Measurements from ENCODE around the gene CST9.

CST9 gene

DNA sequence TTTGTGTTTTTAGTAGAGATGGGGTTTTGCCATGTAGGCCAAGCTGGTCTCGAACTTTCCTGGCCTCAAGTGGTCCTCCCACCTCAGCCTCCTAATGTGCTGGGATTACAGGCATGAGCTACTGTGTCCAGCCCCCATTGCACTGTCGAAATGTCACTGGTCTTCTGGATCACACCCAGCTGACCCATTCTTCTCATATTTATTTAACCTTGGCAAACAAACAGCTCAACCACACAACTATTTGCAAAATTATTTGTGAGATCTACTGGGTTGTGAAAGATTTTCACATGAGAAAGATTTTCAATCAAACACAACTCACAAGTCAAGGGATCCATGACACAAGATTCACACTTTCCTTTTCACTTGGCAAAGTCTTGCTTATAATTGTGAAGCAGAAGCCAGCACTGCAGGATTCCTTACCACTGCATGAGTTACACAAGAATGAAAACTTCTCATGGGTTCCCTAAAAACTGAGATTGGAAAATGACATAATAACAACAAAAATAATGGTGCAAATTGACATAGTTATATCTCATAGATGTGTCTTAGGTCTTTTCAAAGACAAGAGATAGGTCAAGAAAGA is 35.4 kb downstream of the CST9 start:
- no peak overlapping the region for H3K27ac ChIP-seq (ENCODE audit: low read depth, low read length, poor library complexity, severe bottlenecking)
- no peaks in the 10 kb centered on the region for H3K79me2 ChIP-seq (ENCODE audit: insufficient read depth, low read length)
- H3K4me2 ChIP-seq (ENCODE audit: low read length), result no peak overlapping the region
- H3K36me3 ChIP-seq (ENCODE audit: insufficient read depth, low read length), result no peaks in the 10 kb centered on the region
- H3K9ac ChIP-seq (ENCODE audit: low read length), result no peak overlapping the region
- no peaks in the 10 kb centered on the region for H3K9me3 ChIP-seq (ENCODE audit: low read length)
- no peak overlapping the region for H2AFZ ChIP-seq (ENCODE audit: low read length)
- no peaks in the 10 kb centered on the region for H3F3A ChIP-seq (ENCODE audit: insufficient read depth, low read length)
- H3K4me1 ChIP-seq (ENCODE audit: insufficient read depth, low read length, severe bottlenecking), result no peaks in the 10 kb centered on the region
- no peaks in the 10 kb centered on the region for H3K9me2 ChIP-seq (ENCODE audit: low read depth, low read length)
- H4K20me1 ChIP-seq (ENCODE audit: insufficient read depth, low read length), result no peaks in the 10 kb centered on the region
- no peak overlapping the region for H3K4me3 ChIP-seq (ENCODE audit: low read depth, low read length, poor library complexity, severe bottlenecking)
- TF ChIP-seq, protein P1, sequence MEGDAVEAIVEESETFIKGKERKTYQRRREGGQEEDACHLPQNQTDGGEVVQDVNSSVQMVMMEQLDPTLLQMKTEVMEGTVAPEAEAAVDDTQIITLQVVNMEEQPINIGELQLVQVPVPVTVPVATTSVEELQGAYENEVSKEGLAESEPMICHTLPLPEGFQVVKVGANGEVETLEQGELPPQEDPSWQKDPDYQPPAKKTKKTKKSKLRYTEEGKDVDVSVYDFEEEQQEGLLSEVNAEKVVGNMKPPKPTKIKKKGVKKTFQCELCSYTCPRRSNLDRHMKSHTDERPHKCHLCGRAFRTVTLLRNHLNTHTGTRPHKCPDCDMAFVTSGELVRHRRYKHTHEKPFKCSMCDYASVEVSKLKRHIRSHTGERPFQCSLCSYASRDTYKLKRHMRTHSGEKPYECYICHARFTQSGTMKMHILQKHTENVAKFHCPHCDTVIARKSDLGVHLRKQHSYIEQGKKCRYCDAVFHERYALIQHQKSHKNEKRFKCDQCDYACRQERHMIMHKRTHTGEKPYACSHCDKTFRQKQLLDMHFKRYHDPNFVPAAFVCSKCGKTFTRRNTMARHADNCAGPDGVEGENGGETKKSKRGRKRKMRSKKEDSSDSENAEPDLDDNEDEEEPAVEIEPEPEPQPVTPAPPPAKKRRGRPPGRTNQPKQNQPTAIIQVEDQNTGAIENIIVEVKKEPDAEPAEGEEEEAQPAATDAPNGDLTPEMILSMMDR (IDR thresholded peaks at IDR 0.05; ENCODE audit: low read length), result no peak
- TF ChIP-seq EZH2 (IDR thresholded peaks at IDR 0.05; ENCODE audit: borderline replicate concordance, low read length), result no peak
- 0 out of 2 replicates have a peak, but pooled peaks cover 3% of the 10 kb centered on the region for H3K27me3 ChIP-seq (ENCODE audit: insufficient read depth, low read length)

DNA sequence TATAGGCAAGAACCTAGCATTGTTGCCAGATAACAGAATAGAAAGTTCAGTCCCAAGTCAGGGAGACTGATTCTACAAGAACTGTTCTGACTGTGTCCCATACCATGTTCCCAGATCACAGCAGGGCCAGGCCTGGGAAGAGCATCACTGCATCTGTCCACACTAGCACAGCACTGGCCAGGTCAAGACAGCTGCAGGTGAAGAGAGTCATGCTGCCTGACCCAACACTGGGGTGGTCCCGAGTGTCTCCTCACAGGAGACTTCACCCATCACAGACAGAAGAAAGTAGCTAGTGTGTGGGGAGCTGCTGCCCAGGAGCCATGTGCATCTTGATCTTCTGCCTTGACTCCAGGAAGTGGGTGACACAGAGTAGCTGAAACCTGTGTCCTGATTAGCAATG is 36.1 kb downstream of the CST9 start:
- no peak overlapping the region for H3K27ac ChIP-seq (ENCODE audit: low read depth, low read length, poor library complexity, severe bottlenecking)
- H3K9ac ChIP-seq (ENCODE audit: low read length), result no peak overlapping the region
- H2AFZ ChIP-seq (ENCODE audit: low read length), result no peak overlapping the region
- H3K79me2 ChIP-seq (ENCODE audit: insufficient read depth, low read length), result no peaks in the 10 kb centered on the region
- no peaks in the 10 kb centered on the region for H4K20me1 ChIP-seq (ENCODE audit: insufficient read depth, low read length)
- TF ChIP-seq, protein P1 (IDR thresholded peaks at IDR 0.05; ENCODE audit: low read length), result no peak
- TF ChIP-seq EZH2 (IDR thresholded peaks at IDR 0.05; ENCODE audit: borderline replicate concordance, low read length), result no peak
- no peaks in the 10 kb centered on the region for H3K9me3 ChIP-seq (ENCODE audit: low read length)
- H3K4me3 ChIP-seq (ENCODE audit: low read depth, low read length, poor library complexity, severe bottlenecking), result no peak overlapping the region
- no peak overlapping the region for H3K4me2 ChIP-seq (ENCODE audit: low read length)
- H3K9me2 ChIP-seq (ENCODE audit: low read depth, low read length), result no peaks in the 10 kb centered on the region
- no peaks in the 10 kb centered on the region for H3F3A ChIP-seq (ENCODE audit: insufficient read depth, low read length)
- H3K36me3 ChIP-seq (ENCODE audit: insufficient read depth, low read length), result no peaks in the 10 kb centered on the region
- 0 out of 2 replicates have a peak, but pooled peaks cover 3% of the 10 kb centered on the region for H3K27me3 ChIP-seq (ENCODE audit: insufficient read depth, low read length)
- no peaks in the 10 kb centered on the region for H3K4me1 ChIP-seq (ENCODE audit: insufficient read depth, low read length, severe bottlenecking)

DNA sequence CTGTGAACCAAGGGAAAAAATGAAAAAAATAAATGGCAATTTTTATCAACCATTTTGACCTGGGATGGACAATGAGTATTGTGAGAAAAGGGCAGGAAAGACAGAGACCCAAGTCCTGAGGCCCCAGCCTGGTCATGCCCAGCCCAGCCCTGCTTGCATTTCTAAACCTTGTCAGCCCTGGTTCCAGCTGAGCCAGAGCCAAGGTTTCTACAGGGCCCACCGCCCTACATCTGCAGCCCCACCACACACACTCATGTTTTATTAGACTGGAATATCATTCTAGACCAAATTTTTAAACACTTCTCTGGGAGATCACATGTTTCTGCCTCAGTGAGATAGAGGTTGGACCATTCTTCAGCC is 36.8 kb downstream of the CST9 start:
- no peaks in the 10 kb centered on the region for H3K9me3 ChIP-seq (ENCODE audit: low read length)
- TF ChIP-seq EZH2 (IDR thresholded peaks at IDR 0.05; ENCODE audit: borderline replicate concordance, low read length), result no peak
- TF ChIP-seq, protein P1 (IDR thresholded peaks at IDR 0.05; ENCODE audit: low read length), result no peak
- H2AFZ ChIP-seq (ENCODE audit: low read length), result no peak overlapping the region
- H3K9me2 ChIP-seq (ENCODE audit: low read depth, low read length), result no peaks in the 10 kb centered on the region
- no peak overlapping the region for H3K4me3 ChIP-seq (ENCODE audit: low read depth, low read length, poor library complexity, severe bottlenecking)
- no peaks in the 10 kb centered on the region for H3F3A ChIP-seq (ENCODE audit: insufficient read depth, low read length)
- H3K4me2 ChIP-seq (ENCODE audit: low read length), result no peak overlapping the region
- no peaks in the 10 kb centered on the region for H3K36me3 ChIP-seq (ENCODE audit: insufficient read depth, low read length)
- no peaks in the 10 kb centered on the region for H4K20me1 ChIP-seq (ENCODE audit: insufficient read depth, low read length)
- no peaks in the 10 kb centered on the region for H3K4me1 ChIP-seq (ENCODE audit: insufficient read depth, low read length, severe bottlenecking)
- H3K9ac ChIP-seq (ENCODE audit: low read length), result no peak overlapping the region
- 0 out of 2 replicates have a peak, but pooled peaks cover 3% of the 10 kb centered on the region for H3K27me3 ChIP-seq (ENCODE audit: insufficient read depth, low read length)
- no peaks in the 10 kb centered on the region for H3K79me2 ChIP-seq (ENCODE audit: insufficient read depth, low read length)
- H3K27ac ChIP-seq (ENCODE audit: low read depth, low read length, poor library complexity, severe bottlenecking), result no peak overlapping the region

Data from OCI-LY1 (cell line).